H1 (cell line): Measurements from ENCODE around the gene SLC39A6. TPM values are rescaled to one million over a fixed set of nuclear protein-coding genes. Genes with fewer than 3 reads are reported as not detected.

Source experiments
- CTCF ChIA-PET: fragments of 300-600 bp; sonication (Branson Sonifier 250); formaldehyde crosslinking; loops from one replicate; lab custom pipeline; 2021; ENCODE audit not compliant: partially characterized antibody; lab: Charles Lee
- POLR2A ChIA-PET: fragments of 300-600 bp; sonication (Branson Sonifier 250); formaldehyde crosslinking; loops from one replicate; lab custom pipeline; 2021; ENCODE audit warnings: inconsistent platforms; ENCODE audit not compliant: partially characterized antibody; lab: Charles Lee
- DNase-seq, 2 experiments: peaks; one replicate each; pipeline versions ENCODE4 v3.0.0 to v3.0.0-alpha.2; 2010 to 2022; ENCODE audit warnings: low spot score in 2 of 2, low read depth in 1 of 2, mixed read lengths in 1 of 2
- FAIRE-seq: peaks from 2 replicates; lab custom pipeline; 2011; peaks lifted over from hg19 to GRCh38; lab: Jason Lieb, UNC
- H2AFZ ChIP-seq: 2 replicates; pipeline ENCODE4 v1.8.1; 2012; ENCODE audit warnings: low read length, inconsistent platforms
- H2AK5ac ChIP-seq: 2 replicates; pipeline ENCODE4 v1.6.1; 2013; ENCODE audit warnings: low read depth, low read length
- H2BK120ac ChIP-seq: replicated peaks from 2 replicates; pipeline ENCODE3; 2013; ENCODE audit warnings: low read depth, low read length, inconsistent platforms
- H2BK12ac ChIP-seq: 2 replicates; pipeline ENCODE4 v1.6.1; 2013; ENCODE audit warnings: low read depth, low read length
- H2BK15ac ChIP-seq: 2 replicates; pipeline ENCODE4 v1.6.1; 2013; ENCODE audit warnings: low read length
- H2BK20ac ChIP-seq: 2 replicates; pipeline ENCODE4 v1.6.1; 2013; ENCODE audit warnings: low read length
- H2BK5ac ChIP-seq: 2 replicates; pipeline ENCODE4 v1.6.1; 2013; ENCODE audit warnings: low read depth, low read length
- H3K14ac ChIP-seq: 2 replicates; pipeline ENCODE4 v1.6.1; 2013; ENCODE audit warnings: inconsistent platforms; ENCODE audit not compliant: insufficient read length
- H3K18ac ChIP-seq: 2 replicates; pipeline ENCODE4 v1.6.1; 2013; ENCODE audit warnings: low read length; ENCODE audit errors: extremely low read depth
- H3K23ac ChIP-seq: 2 replicates; pipeline ENCODE4 v1.6.1; 2013; ENCODE audit warnings: inconsistent platforms; ENCODE audit not compliant: insufficient read length
- H3K23me2 ChIP-seq: 2 replicates; pipeline ENCODE4 v1.6.1; 2013; ENCODE audit warnings: low read depth, low read length
- H3K27ac ChIP-seq: 2 replicates; pipeline ENCODE4 v1.6.1; 2011; ENCODE audit warnings: low read depth, low read length, inconsistent platforms
- H3K27me3 ChIP-seq, 4 experiments: replicated peaks in 1 of 4; 1 replicate in 1 of 4; 2 replicates in 3 of 4; pipeline versions ENCODE4 v1.6.1 to v1.8.1; 2011 to 2013; ENCODE audit warnings: low read length in 3 of 4, mild to moderate bottlenecking in 3 of 4, inconsistent platforms in 2 of 4, mixed read lengths in 2 of 4, moderate library complexity in 1 of 4; ENCODE audit not compliant: control insufficient read depth in 3 of 4, insufficient read depth in 3 of 4; ENCODE audit errors: extremely low read depth in 1 of 4
- H3K36me3 ChIP-seq, 4 experiments: 2 replicates each; pipeline versions ENCODE4 v1.6.1 to v1.8.1; 2011 to 2013; ENCODE audit warnings: mild to moderate bottlenecking in 4 of 4, low read length in 3 of 4, moderate library complexity in 2 of 4, control low read depth in 1 of 4, inconsistent platforms in 1 of 4; ENCODE audit not compliant: insufficient read depth in 4 of 4, control insufficient read depth in 2 of 4
- H3K4ac ChIP-seq: replicated peaks from 2 replicates; pipeline ENCODE3; 2013; ENCODE audit warnings: low read length, low read depth, mixed read lengths, inconsistent platforms; ENCODE audit not compliant: insufficient read length
- H3K4me1 ChIP-seq, 4 experiments: replicated peaks in 1 of 4; 1 replicate in 1 of 4; 2 replicates in 3 of 4; pipeline versions ENCODE4 v1.6.1 to v1.8.1; 2011 to 2013; ENCODE audit warnings: low read length in 3 of 4, inconsistent platforms in 2 of 4, mixed read lengths in 1 of 4; ENCODE audit not compliant: insufficient read depth in 4 of 4, control insufficient read depth in 3 of 4
- H3K4me2 ChIP-seq, 2 experiments: 2 replicates each; pipeline versions ENCODE4 v1.6.1 to v1.8.1; 2011 to 2013; ENCODE audit warnings: low read depth in 2 of 2, low read length in 2 of 2, control low read depth in 1 of 2, inconsistent platforms in 1 of 2, mild to moderate bottlenecking in 1 of 2; ENCODE audit not compliant: insufficient read depth in 1 of 2
- H3K4me3 ChIP-seq, 4 experiments: fragments of 200-600, 300-600 bp in 1 of 4; sonication (generic), shearing (Covaris generic), sonication (Bioruptor Twin) in 1 of 4; 2 replicates each; pipeline versions ENCODE4 v1.5.1 to v1.8.1; 2011 to 2016; ENCODE audit warnings: low read length in 4 of 4, low read depth in 3 of 4, control low read depth in 2 of 4, inconsistent platforms in 2 of 4, mild to moderate bottlenecking in 2 of 4, mixed read lengths in 1 of 4, moderate library complexity in 1 of 4; ENCODE audit not compliant: insufficient read depth in 2 of 4; ENCODE audit errors: extremely low read depth in 1 of 4
- H3K56ac ChIP-seq: replicated peaks from 2 replicates; pipeline ENCODE3; 2013; ENCODE audit warnings: low read depth, mild to moderate bottlenecking, mixed read lengths, low read length, inconsistent platforms; ENCODE audit not compliant: insufficient read length
- H3K79me1 ChIP-seq: 2 replicates; pipeline ENCODE4 v1.6.1; 2013; ENCODE audit warnings: low read depth, low read length, control low read depth
- H3K79me2 ChIP-seq, 2 experiments: 2 replicates each; pipeline versions ENCODE4 v1.6.1 to v1.8.1; 2012 to 2013; ENCODE audit warnings: low read length in 2 of 2, mild to moderate bottlenecking in 2 of 2, inconsistent platforms in 1 of 2; ENCODE audit not compliant: insufficient read depth in 2 of 2, control insufficient read depth in 1 of 2
- H3K9ac ChIP-seq, 4 experiments: replicated peaks in 1 of 4; 1 replicate in 1 of 4; 2 replicates in 3 of 4; pipeline versions ENCODE4 v1.6.1 to v1.8.1; 2011 to 2013; ENCODE audit warnings: low read depth in 3 of 4, low read length in 3 of 4, control low read depth in 2 of 4, mild to moderate bottlenecking in 2 of 4, moderate library complexity in 2 of 4, inconsistent platforms in 1 of 4; ENCODE audit errors: extremely low read depth in 1 of 4
- H3K9me3 ChIP-seq, 2 experiments: 2 replicates each; pipeline versions ENCODE4 v1.6.1 to v1.8.1; 2012 to 2013; ENCODE audit warnings: mild to moderate bottlenecking in 2 of 2, moderate library complexity in 2 of 2, control low read depth in 1 of 2, inconsistent platforms in 1 of 2, low read depth in 1 of 2, low read length in 1 of 2, mixed read lengths in 1 of 2; ENCODE audit not compliant: insufficient read depth in 2 of 2
- H4K20me1 ChIP-seq, 2 experiments: replicated peaks in 1 of 2; 2 replicates each; pipeline versions ENCODE3 to v1.8.1; 2011 to 2013; ENCODE audit warnings: inconsistent platforms in 2 of 2, low read length in 2 of 2, mild to moderate bottlenecking in 1 of 2; ENCODE audit not compliant: insufficient read depth in 2 of 2, control insufficient read depth in 1 of 2
- H4K5ac ChIP-seq: 2 replicates; pipeline ENCODE4 v1.6.1; 2013; ENCODE audit warnings: low read length, low read depth, mixed read lengths, inconsistent platforms; ENCODE audit not compliant: insufficient read length
- H4K8ac ChIP-seq: 2 replicates; pipeline ENCODE4 v1.8.0; 2013; ENCODE audit warnings: mild to moderate bottlenecking, moderate library complexity, low read length, inconsistent platforms; ENCODE audit not compliant: insufficient read depth; ENCODE audit errors: extremely low read depth
- H4K91ac ChIP-seq: replicated peaks from 2 replicates; pipeline ENCODE3; 2013; ENCODE audit warnings: low read length, mixed read lengths, inconsistent platforms; ENCODE audit not compliant: insufficient read length
- CTBP2 ChIP-seq: IDR thresholded peaks from 2 replicates; pipeline ENCODE4 v1.7.0; 2011; ENCODE audit warnings: borderline replicate concordance, mild to moderate bottlenecking, moderate library complexity, mixed read lengths, low read length; ENCODE audit not compliant: insufficient read depth, insufficient read length
- KDM5A ChIP-seq: fragments of 200-600 bp; IDR thresholded peaks from 2 replicates; pipeline ENCODE4 v1.7.1; 2012; ENCODE audit warnings: mild to moderate bottlenecking, low read length, inconsistent platforms, mixed read lengths
- POLR2A ChIP-seq, 2 experiments: IDR thresholded peaks; 1 replicate in 1 of 2; 2 replicates in 1 of 2; pipeline ENCODE4 v1.6.1; 2011; ENCODE audit warnings: low read depth in 2 of 2, low read length in 2 of 2, mild to moderate bottlenecking in 2 of 2; ENCODE audit errors: control extremely low read depth in 1 of 2
- RXRA ChIP-seq: IDR thresholded peaks from 2 replicates; pipeline ENCODE4 v1.6.1; 2011; ENCODE audit warnings: low read depth, mild to moderate bottlenecking, low read length, moderate library complexity; ENCODE audit not compliant: insufficient read depth
- TAF1 ChIP-seq: IDR thresholded peaks from 2 replicates; pipeline ENCODE4 v1.6.1; 2011; ENCODE audit warnings: mild to moderate bottlenecking, low read depth, low read length
- TCF12 ChIP-seq: IDR thresholded peaks from 2 replicates; pipeline ENCODE4 v1.6.1; 2011; ENCODE audit warnings: low read depth, mild to moderate bottlenecking, low read length
- YY1 ChIP-seq: IDR thresholded peaks from 2 replicates; pipeline ENCODE4 v1.6.1; 2011; ENCODE audit warnings: low read depth, mild to moderate bottlenecking, low read length
- WGBS, 2 experiments: shearing (Covaris generic) in 1 of 2; methylation state at CpG; one replicate each; pipeline versions ENCODE4 v1.1.6 to v1.1.7; 2013 to 2015; ENCODE audit warnings: low lambda C conversion rate in 2 of 2, mixed read lengths in 2 of 2, inconsistent platforms in 1 of 2, low coverage in 1 of 2, missing lambda C conversion rate in 1 of 2; ENCODE audit not compliant: insufficient replicate concordance in 2 of 2, insufficient coverage in 1 of 2, insufficient read length in 1 of 2; ENCODE audit errors: extremely low coverage in 1 of 2, missing lambda C conversion rate in 1 of 2; 5-methylcytosine and 5-hydroxymethylcytosine counted together
- polyA plus RNA-seq, 7 experiments: library from polyadenylated mRNA; depleted of rRNA in 3 of 7; stranded (reverse) in 5 of 7; unstranded in 2 of 7; fragments of >200 nt in 5 of 7; fragments of 200-250 nt in 2 of 7; gene quantifications; 1 replicate in 5 of 7; 2 replicates in 1 of 7; 4 replicates in 1 of 7; pipeline versions ENCODE4 v1.2.1 to v1.2.3, GENCODE V29; 2011 to 2013; ENCODE audit warnings: missing spikeins in 2 of 7, mixed read lengths in 2 of 7
- total RNA-seq: library from RNA; stranded (reverse); fragmentation: NEBNext Ultra II Directional; extraction: Animal tissue kit (Norgen Biotek cat#: 25700); gene quantifications from 2 replicates; pipeline ENCODE4 v1.2.1, GENCODE V29; 2021

SLC39A6 gene
- total and polyA plus RNA-seq, 2 of the 8 experiments (the other 6 are each of a cell fraction or from before 2014, with no cell fraction given): 36.8 to 55.4 TPM

- H3K56ac ChIP-seq: no peak overlapping the region
- peak overlapping the region; percentile 85 to 100 for H3K4me2 ChIP-seq
- CTCF ChIA-PET: interaction anchor here (0.7 to 2.8 kb wide), 6 partner anchors 11 to 156 kb away, joined by 3 to 14 read pairs (median 4); no protein-coding TSS in a partner anchor
- no peak overlapping the region for H3K4ac ChIP-seq
- no peak for DNase-seq
- peaks cover 0 to 6% (median 3%) of the 10 kb centered on the region in 4 experiments; a peak in 3 of 7 replicates for H3K4me1 ChIP-seq
- H3K23me2 ChIP-seq: peaks cover 12% of the 10 kb centered on the region
- no peak overlapping the region for H2AK5ac ChIP-seq
- no peaks in the 10 kb centered on the region for H3K9me3 ChIP-seq
- POLR2A ChIA-PET: interaction anchor here (0.8 to 2.5 kb wide), 8 partner anchors 9 to 156 kb away, joined by 3 to 16 read pairs (median 4); partner anchors contain the start of genes MOCOS and RMP24
- no peak overlapping the region for H3K14ac ChIP-seq
- no peak overlapping the region for H4K8ac ChIP-seq
- peak overlapping the region in 3 of 4 experiments; percentile 52 to 76 (median 60); a peak in 5 of 7 replicates for H3K9ac ChIP-seq
- H2BK12ac ChIP-seq: no peak overlapping the region
- no peak overlapping the region for H3K23ac ChIP-seq
- H3K27ac ChIP-seq: no peak overlapping the region
- H3K36me3 ChIP-seq: peaks cover 0 to 26% (median 7%) of the 10 kb centered on the region in 4 experiments; a peak in 4 of 8 replicates
- peak overlapping the region; percentile 3; the same call in 1 of the 2 replicates for H2AFZ ChIP-seq
- H3K4me3 ChIP-seq: peak overlapping the region; percentile 94 to 99 (median 95)
- H2BK15ac ChIP-seq: no peak overlapping the region
- H3K79me2 ChIP-seq: peaks cover 35 to 66% of the 10 kb centered on the region in 2 experiments
- no peak overlapping the region for H4K5ac ChIP-seq
- H3K79me1 ChIP-seq: peaks cover 16% of the 10 kb centered on the region
- H3K18ac ChIP-seq: 0 out of 2 replicates have a peak overlapping the region, but pooled peaks have one; percentile 17
- no peak overlapping the region for H4K91ac ChIP-seq
- FAIRE-seq: no peak
- WGBS, 2 experiments: 1% methylated on average over 9 of the region's 12 CpGs; no CpG with 5 or more reads in 1 of the 2 experiments
- H2BK120ac ChIP-seq: no peak overlapping the region
- H2BK5ac ChIP-seq: no peak overlapping the region
- peaks cover 12 to 28% of the 10 kb centered on the region in 2 experiments for H4K20me1 ChIP-seq
- TF ChIP-seq RXRA (no peak), POLR2A (IDR thresholded peaks at IDR 0.05; ENCODE audit: control extremely low read depth in 1 of 2, low read depth in 2 of 2, low read length in 2 of 2) (no peak), TAF1 (no peak), TCF12 (no peak), YY1 (no peak), CTBP2 (no peak), KDM5A (no peak)
- H3K27me3 ChIP-seq: 0 out of 7 replicates have a peak, but pooled peaks cover 0 to 2% (median 0%) of the 10 kb centered on the region in 4 experiments
- H2BK20ac ChIP-seq: no peak overlapping the region
Observed at GRCh38 chr18:36128530-36128870, 640 bp downstream of the SLC39A6 start.
